NB4 (cell line): ENCODE data around the gene SH3BGRL2.
"Not testable (repeated sequence)": the region's sequence is repeated elsewhere in the genome, so short reads cannot be mapped to it uniquely, and the experiment has no call there.

Experiments
- MAX ChIP-seq: IDR thresholded peaks from 2 replicates; pipeline ENCODE4 v1.6.1; 2011; ENCODE audit warnings: low read depth, low read length
- MYC ChIP-seq: IDR thresholded peaks from 2 replicates; pipeline ENCODE4 v1.6.1; 2011; ENCODE audit warnings: low read depth, low read length
- POLR2A ChIP-seq: IDR thresholded peaks from 2 replicates; pipeline ENCODE4 v1.6.1; 2011; ENCODE audit warnings: mild to moderate bottlenecking; ENCODE audit not compliant: insufficient read length; ENCODE audit errors: extremely low read depth
- TF ChIP-seq, protein P1 (sequence below): IDR thresholded peaks from one replicate; pipeline ENCODE4 v1.5.1; 2012; ENCODE audit warnings: low read depth, low read length

DNA sequence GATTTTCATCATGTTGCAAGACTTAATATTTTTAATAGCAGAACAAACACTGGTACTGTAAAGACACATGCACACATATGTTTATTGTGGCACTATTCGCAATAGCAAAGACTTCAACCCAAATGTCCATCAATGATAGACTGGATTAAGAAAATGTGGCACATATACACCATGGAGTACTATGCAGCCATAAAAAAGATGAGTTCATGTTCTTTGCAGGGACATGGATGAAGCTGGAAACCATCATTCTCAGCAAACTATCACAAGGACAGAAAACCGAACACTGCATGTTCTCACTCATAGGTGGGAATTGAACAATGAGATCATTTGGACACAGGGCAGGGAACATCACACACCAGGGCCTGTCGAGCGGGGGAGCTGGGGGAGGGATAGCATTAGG, 51.6 kb downstream of the SH3BGRL2 start:
- TF ChIP-seq POLR2A, MYC, MAX: not testable (repeated sequence)
- TF ChIP-seq, protein P1, sequence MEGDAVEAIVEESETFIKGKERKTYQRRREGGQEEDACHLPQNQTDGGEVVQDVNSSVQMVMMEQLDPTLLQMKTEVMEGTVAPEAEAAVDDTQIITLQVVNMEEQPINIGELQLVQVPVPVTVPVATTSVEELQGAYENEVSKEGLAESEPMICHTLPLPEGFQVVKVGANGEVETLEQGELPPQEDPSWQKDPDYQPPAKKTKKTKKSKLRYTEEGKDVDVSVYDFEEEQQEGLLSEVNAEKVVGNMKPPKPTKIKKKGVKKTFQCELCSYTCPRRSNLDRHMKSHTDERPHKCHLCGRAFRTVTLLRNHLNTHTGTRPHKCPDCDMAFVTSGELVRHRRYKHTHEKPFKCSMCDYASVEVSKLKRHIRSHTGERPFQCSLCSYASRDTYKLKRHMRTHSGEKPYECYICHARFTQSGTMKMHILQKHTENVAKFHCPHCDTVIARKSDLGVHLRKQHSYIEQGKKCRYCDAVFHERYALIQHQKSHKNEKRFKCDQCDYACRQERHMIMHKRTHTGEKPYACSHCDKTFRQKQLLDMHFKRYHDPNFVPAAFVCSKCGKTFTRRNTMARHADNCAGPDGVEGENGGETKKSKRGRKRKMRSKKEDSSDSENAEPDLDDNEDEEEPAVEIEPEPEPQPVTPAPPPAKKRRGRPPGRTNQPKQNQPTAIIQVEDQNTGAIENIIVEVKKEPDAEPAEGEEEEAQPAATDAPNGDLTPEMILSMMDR: not testable (repeated sequence)
